H1 (cell line): ENCODE measurements around the gene LBR.

Experiments
- BRCA1 ChIP-seq: IDR thresholded peaks from 2 replicates; pipeline ENCODE4 v1.6.1; 2012; ENCODE audit warnings: low read depth, low read length, improper control_type of control experiment
- CHD1 ChIP-seq: IDR thresholded peaks from 2 replicates; pipeline ENCODE4 v1.6.1; 2012; ENCODE audit warnings: low read depth, low read length, improper control_type of control experiment
- CREB1 ChIP-seq: IDR thresholded peaks from 2 replicates; pipeline ENCODE4 v1.6.1; 2012; ENCODE audit warnings: inconsistent platforms
- EZH2 ChIP-seq: fragments of 200-600 bp; sonication (generic); IDR thresholded peaks from 2 replicates; pipeline ENCODE4 v1.7.1; 2012; ENCODE audit warnings: low read depth, mild to moderate bottlenecking, moderate library complexity, low read length, inconsistent platforms; ENCODE audit not compliant: severe bottlenecking
- FOSL1 ChIP-seq: IDR thresholded peaks from 2 replicates; pipeline ENCODE4 v1.6.1; 2011; ENCODE audit warnings: mild to moderate bottlenecking, low read depth, low read length, moderate library complexity; ENCODE audit not compliant: insufficient read depth
- GABPA ChIP-seq: IDR thresholded peaks from 2 replicates; pipeline ENCODE4 v1.6.1; 2011; ENCODE audit warnings: mild to moderate bottlenecking, low read length, moderate library complexity, borderline replicate concordance; ENCODE audit not compliant: insufficient read depth
- HDAC2 ChIP-seq, 2 experiments: fragments of 300-600 bp in 1 of 2; sonication (generic) in 1 of 2; IDR thresholded peaks; 2 replicates each; pipeline ENCODE4 v1.6.1; 2011 to 2012; ENCODE audit warnings: low read depth in 2 of 2, low read length in 2 of 2, mild to moderate bottlenecking in 2 of 2, moderate library complexity in 2 of 2, borderline replicate concordance in 1 of 2, inconsistent platforms in 1 of 2
- NRF1 ChIP-seq: IDR thresholded peaks from 2 replicates; pipeline ENCODE4 v1.6.1; 2011; ENCODE audit warnings: mild to moderate bottlenecking, low read depth, low read length, improper control_type of control experiment
- POLR2AphosphoS5 ChIP-seq: IDR thresholded peaks from 2 replicates; pipeline ENCODE4 v1.6.1; 2011; ENCODE audit warnings: low read depth, low read length
- SP1 ChIP-seq: IDR thresholded peaks from 2 replicates; pipeline ENCODE4 v1.6.1; 2011; ENCODE audit warnings: low read depth, low read length
- TF ChIP-seq, protein P1 (sequence below), 3 experiments: IDR thresholded peaks; 1 replicate in 2 of 3; 2 replicates in 1 of 3; pipeline versions ENCODE4 v1.5.1 to v1.6.1; 2011; ENCODE audit warnings: low read length in 3 of 3, mild to moderate bottlenecking in 3 of 3, inconsistent platforms in 2 of 3, low read depth in 1 of 3, moderate library complexity in 1 of 3; ENCODE audit not compliant: insufficient read depth in 1 of 3; ENCODE audit errors: control extremely low read depth in 1 of 3

DNA sequence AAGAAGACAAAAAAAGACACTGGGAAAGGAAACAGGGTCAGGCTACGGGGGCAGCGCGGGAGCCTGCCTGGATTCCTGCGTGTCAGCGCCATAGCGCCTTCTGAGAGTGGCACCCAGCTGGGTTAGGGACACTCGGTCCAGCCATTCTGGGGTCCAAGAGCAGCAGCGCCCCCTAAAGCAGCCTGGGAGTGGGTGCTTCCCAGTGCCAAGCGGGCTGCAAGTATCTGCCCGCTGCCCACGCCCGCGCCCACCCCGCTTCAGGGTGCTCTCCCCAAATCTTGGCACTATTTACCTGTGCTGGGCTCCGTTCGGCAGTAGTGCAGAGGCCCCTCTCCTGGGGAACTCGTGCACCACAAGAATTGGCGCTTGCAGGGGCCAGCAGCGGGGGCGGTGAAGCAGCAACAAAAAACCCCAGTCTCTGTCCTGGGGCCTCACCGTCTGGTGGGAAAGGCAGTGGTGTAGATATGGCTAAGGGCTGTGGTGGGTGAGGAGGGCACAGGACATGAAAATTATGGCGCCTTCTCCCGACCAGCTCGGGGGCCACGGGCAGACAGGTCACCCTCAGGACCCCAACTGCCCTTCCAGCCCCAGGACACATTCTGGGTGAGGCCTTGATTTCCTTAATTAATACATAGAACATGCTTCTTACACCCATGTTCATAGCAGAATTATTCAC lies 24.1 kb upstream of the LBR start:
- no peak for TF ChIP-seq NRF1
- TF ChIP-seq, protein P1, sequence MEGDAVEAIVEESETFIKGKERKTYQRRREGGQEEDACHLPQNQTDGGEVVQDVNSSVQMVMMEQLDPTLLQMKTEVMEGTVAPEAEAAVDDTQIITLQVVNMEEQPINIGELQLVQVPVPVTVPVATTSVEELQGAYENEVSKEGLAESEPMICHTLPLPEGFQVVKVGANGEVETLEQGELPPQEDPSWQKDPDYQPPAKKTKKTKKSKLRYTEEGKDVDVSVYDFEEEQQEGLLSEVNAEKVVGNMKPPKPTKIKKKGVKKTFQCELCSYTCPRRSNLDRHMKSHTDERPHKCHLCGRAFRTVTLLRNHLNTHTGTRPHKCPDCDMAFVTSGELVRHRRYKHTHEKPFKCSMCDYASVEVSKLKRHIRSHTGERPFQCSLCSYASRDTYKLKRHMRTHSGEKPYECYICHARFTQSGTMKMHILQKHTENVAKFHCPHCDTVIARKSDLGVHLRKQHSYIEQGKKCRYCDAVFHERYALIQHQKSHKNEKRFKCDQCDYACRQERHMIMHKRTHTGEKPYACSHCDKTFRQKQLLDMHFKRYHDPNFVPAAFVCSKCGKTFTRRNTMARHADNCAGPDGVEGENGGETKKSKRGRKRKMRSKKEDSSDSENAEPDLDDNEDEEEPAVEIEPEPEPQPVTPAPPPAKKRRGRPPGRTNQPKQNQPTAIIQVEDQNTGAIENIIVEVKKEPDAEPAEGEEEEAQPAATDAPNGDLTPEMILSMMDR (IDR thresholded peaks at IDR 0.05; ENCODE audit: control extremely low read depth in 1 of 3, insufficient read depth in 1 of 3, low read depth in 1 of 3, low read length in 3 of 3) = peak; percentile 54 to 62 (median 56)
- TF ChIP-seq CHD1 = no peak
- no peak for TF ChIP-seq CREB1
- no peak for TF ChIP-seq BRCA1
- no peak for TF ChIP-seq EZH2
- no peak for TF ChIP-seq POLR2AphosphoS5
- TF ChIP-seq SP1 = no peak
- no peak for TF ChIP-seq GABPA
- no peak for TF ChIP-seq HDAC2 (IDR thresholded peaks at IDR 0.05; ENCODE audit: borderline replicate concordance in 1 of 2, low read depth in 2 of 2, low read length in 2 of 2)
- no peak for TF ChIP-seq FOSL1
